WTC11 (cell line): ENCODE data around the gene GFPT2.

Experiments used
- AFF4 ChIP-seq: sonication (generic); formaldehyde crosslinking; IDR thresholded peaks from 2 replicates; pipeline ENCODE4 v1.8.1; 2023; ENCODE audit warnings: mild to moderate bottlenecking, missing genetic modification reagents, borderline replicate concordance
- ATF2 ChIP-seq: sonication (generic); formaldehyde crosslinking; IDR thresholded peaks from 2 replicates; pipeline ENCODE4 v1.8.1; 2022; ENCODE audit warnings: low read depth, missing genetic modification reagents, borderline replicate concordance
- CTCF ChIP-seq: fragments of 200-600 bp; IDR thresholded peaks from 2 replicates; pipeline ENCODE4 v1.8.0; 2022; ENCODE audit warnings: antibody characterized with exemption
- FOXK1 ChIP-seq: sonication (generic); formaldehyde crosslinking; IDR thresholded peaks from 2 replicates; pipeline ENCODE4 v1.8.0; 2022; ENCODE audit warnings: mild to moderate bottlenecking, moderate library complexity, missing genetic modification reagents
- MXD4 ChIP-seq: fragments of 250-450 bp; sonication (Bioruptor Pico); IDR thresholded peaks from 2 replicates; pipeline ENCODE4 v1.8.0; 2021; ENCODE audit warnings: mild to moderate bottlenecking, moderate library complexity, borderline replicate concordance
- ZNF317 ChIP-seq: sonication (generic); formaldehyde crosslinking; IDR thresholded peaks from 2 replicates; pipeline ENCODE4 v1.8.1; 2023; ENCODE audit warnings: low read depth, mild to moderate bottlenecking, moderate library complexity, missing genetic modification reagents, borderline replicate concordance

GRCh38 chr5:180330270-180330648 is 22.9 kb downstream of the GFPT2 start:
- no peak for TF ChIP-seq ZNF317 (CRISPR knock-in tag)
- no peak for TF ChIP-seq CTCF
- TF ChIP-seq ATF2 (CRISPR knock-in tag): no peak
- no peak for TF ChIP-seq AFF4
- no peak for TF ChIP-seq FOXK1
- no peak for TF ChIP-seq MXD4
